ENCODE measurements around the gene HOXD11.

DNA sequence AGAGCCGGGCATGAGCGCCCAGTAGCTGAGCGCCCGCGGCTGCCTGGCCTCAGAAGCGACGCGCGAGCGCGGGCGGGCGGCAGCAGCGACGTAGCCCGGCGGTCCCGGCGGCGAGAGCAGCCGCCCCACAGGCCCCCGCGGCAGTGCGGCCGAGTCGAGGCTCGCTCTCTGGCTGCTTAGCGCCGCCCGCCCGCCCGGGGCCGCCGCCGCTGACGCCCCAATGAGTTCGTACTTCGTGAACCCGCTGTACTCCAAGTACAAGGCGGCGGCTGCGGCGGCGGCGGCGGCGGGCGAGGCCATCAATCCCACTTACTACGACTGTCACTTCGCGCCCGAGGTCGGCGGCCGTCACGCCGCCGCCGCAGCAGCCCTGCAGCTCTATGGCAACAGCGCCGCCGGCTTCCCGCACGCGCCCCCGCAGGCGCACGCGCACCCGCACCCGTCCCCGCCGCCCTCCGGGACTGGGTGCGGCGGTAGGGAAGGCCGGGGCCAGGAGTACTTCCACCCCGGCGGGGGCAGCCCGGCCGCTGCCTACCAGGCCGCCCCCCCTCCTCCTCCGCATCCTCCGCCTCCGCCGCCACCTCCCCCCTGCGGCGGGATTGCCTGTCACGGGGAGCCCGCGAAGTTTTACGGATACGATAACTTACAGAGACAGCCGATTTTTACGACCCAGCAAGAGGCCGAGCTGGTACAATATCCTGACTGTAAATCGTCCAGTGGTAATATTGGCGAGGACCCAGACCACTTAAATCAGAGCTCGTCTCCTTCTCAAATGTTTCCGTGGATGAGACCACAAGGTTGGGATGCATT lies 23.3 kb downstream of the HOXD11 start:
- TF ChIP-seq GATA2 (IDR thresholded peaks at IDR 0.05; ENCODE audit: insufficient read depth, insufficient read length, low read depth, low read length) (no peak), POLR2A (IDR thresholded peaks at IDR 0.05; ENCODE audit: low read depth, low read length) (peak; percentile 61), EZH2 (IDR thresholded peaks at IDR 0.05; ENCODE audit: borderline replicate concordance, low read depth, low read length, severe bottlenecking) (no peak), POLR2AphosphoS5 (IDR thresholded peaks at IDR 0.05; ENCODE audit: insufficient read depth, low read depth, low read length) (peak; percentile 63), FOS (IDR thresholded peaks at IDR 0.05; ENCODE audit: borderline replicate concordance, insufficient read depth, low read length) (peak; percentile 13), MYC (IDR thresholded peaks at IDR 0.05; ENCODE audit: low read depth, low read length) (no peak), JUN (IDR thresholded peaks at IDR 0.05; ENCODE audit: borderline replicate concordance, insufficient read depth, insufficient read length, low read depth) (no peak)
- TF ChIP-seq, protein P1, sequence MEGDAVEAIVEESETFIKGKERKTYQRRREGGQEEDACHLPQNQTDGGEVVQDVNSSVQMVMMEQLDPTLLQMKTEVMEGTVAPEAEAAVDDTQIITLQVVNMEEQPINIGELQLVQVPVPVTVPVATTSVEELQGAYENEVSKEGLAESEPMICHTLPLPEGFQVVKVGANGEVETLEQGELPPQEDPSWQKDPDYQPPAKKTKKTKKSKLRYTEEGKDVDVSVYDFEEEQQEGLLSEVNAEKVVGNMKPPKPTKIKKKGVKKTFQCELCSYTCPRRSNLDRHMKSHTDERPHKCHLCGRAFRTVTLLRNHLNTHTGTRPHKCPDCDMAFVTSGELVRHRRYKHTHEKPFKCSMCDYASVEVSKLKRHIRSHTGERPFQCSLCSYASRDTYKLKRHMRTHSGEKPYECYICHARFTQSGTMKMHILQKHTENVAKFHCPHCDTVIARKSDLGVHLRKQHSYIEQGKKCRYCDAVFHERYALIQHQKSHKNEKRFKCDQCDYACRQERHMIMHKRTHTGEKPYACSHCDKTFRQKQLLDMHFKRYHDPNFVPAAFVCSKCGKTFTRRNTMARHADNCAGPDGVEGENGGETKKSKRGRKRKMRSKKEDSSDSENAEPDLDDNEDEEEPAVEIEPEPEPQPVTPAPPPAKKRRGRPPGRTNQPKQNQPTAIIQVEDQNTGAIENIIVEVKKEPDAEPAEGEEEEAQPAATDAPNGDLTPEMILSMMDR (IDR thresholded peaks at IDR 0.05; ENCODE audit: extremely low read depth in 1 of 2, insufficient read depth in 1 of 2, low read depth in 1 of 2, low read length in 2 of 2), result no peak

All from endothelial cell of umbilical vein (primary cell).